ENCODE data around the gene RHBDF2. TPM values are rescaled to one million over a fixed set of nuclear protein-coding genes. Genes with fewer than 3 reads are reported as not detected.
"Not testable (repeated sequence)": the region's sequence is repeated elsewhere in the genome, so short reads cannot be mapped to it uniquely, and the experiment has no call there.

RHBDF2 gene
- total and polyA plus RNA-seq, 9 donors: 3.5 to 7.0 (median 5.4) TPM

GRCh38 chr17:76538281-76538931, 37.2 kb upstream of the RHBDF2 start:
- Histone ChIP-seq H3K4me3 (ENCODE audit: low read length) (peak overlapping the region; percentile 25), H3K4me1 (ENCODE audit: control insufficient read depth, insufficient read depth, low read length) (peaks cover 77% of the 10 kb centered on the region), H3K27me3 (ENCODE audit: control insufficient read depth, insufficient read depth, low read length) (peaks cover 28% of the 10 kb centered on the region), H3K27ac (ENCODE audit: low read length) (peak overlapping the region; percentile 20), H3K9me3 (replicated peaks; ENCODE audit: control insufficient read depth, low read depth, low read length) (no peaks in the 10 kb centered on the region), H3K36me3 (ENCODE audit: control insufficient read depth, insufficient read depth, low read length) (peaks cover 2% of the 10 kb centered on the region)
- WGBS (ENCODE audit: insufficient coverage): 19% methylated on average over 33 of the region's 37 CpGs
- DNase-seq: no peak

GRCh38 chr17:76537578-76538280, 36.5 kb upstream of the RHBDF2 start, which contains the start of gene CYGB:
CYGB (minus strand) TSS chr17:76537709; CDS start chr17:76537542, 167 bp downstream.
- H3K4me3 ChIP-seq (ENCODE audit: low read length): peak within 1 kb of the TSS; percentile 45
- H3K4me1 ChIP-seq (ENCODE audit: control insufficient read depth, insufficient read depth, low read length): peaks cover 75% of the 10 kb centered on the region
- WGBS (ENCODE audit: insufficient coverage): under 1% methylated on average over 64 of the region's 95 CpGs
- no peak for DNase-seq
- H3K9me3 ChIP-seq (replicated peaks; ENCODE audit: control insufficient read depth, low read depth, low read length): no peaks in the 10 kb centered on the region
- peaks cover 28% of the 10 kb centered on the region for H3K27me3 ChIP-seq (ENCODE audit: control insufficient read depth, insufficient read depth, low read length)
- peak within 1 kb of the TSS; percentile 20 for H3K27ac ChIP-seq (ENCODE audit: low read length)
- peaks cover 2% of the 10 kb centered on the region for H3K36me3 ChIP-seq (ENCODE audit: control insufficient read depth, insufficient read depth, low read length)

GRCh38 chr17:76537288-76537577, 36.0 kb upstream of the RHBDF2 start:
- DNase-seq: no peak
- Histone ChIP-seq H3K9me3 (replicated peaks; ENCODE audit: control insufficient read depth, low read depth, low read length) (no peaks in the 10 kb centered on the region), H3K4me3 (ENCODE audit: low read length) (peak overlapping the region; percentile 45), H3K36me3 (ENCODE audit: control insufficient read depth, insufficient read depth, low read length) (peaks cover 2% of the 10 kb centered on the region), H3K4me1 (ENCODE audit: control insufficient read depth, insufficient read depth, low read length) (peaks cover 75% of the 10 kb centered on the region), H3K27me3 (ENCODE audit: control insufficient read depth, insufficient read depth, low read length) (peaks cover 28% of the 10 kb centered on the region), H3K27ac (ENCODE audit: low read length) (no peak overlapping the region)
- under 1% methylated on average over 24 of the region's 26 CpGs for WGBS (ENCODE audit: insufficient coverage)

GRCh38 chr17:76536511-76537287, 35.5 kb upstream of the RHBDF2 start:
- no peak for DNase-seq
- Histone ChIP-seq H3K9me3 (replicated peaks; ENCODE audit: control insufficient read depth, low read depth, low read length) (no peaks in the 10 kb centered on the region), H3K36me3 (ENCODE audit: control insufficient read depth, insufficient read depth, low read length) (peaks cover 2% of the 10 kb centered on the region), H3K4me3 (ENCODE audit: low read length) (peak overlapping the region; percentile 45), H3K27me3 (ENCODE audit: control insufficient read depth, insufficient read depth, low read length) (peaks cover 28% of the 10 kb centered on the region), H3K27ac (ENCODE audit: low read length) (no peak overlapping the region), H3K4me1 (ENCODE audit: control insufficient read depth, insufficient read depth, low read length) (peaks cover 73% of the 10 kb centered on the region)
- WGBS (ENCODE audit: insufficient coverage): 22% methylated on average over 19 of the region's 25 CpGs

- DNase-seq: no peak
- Histone ChIP-seq H3K36me3 (ENCODE audit: control insufficient read depth, insufficient read depth, low read length) (peaks cover 2% of the 10 kb centered on the region), H3K4me3 (ENCODE audit: low read length) (peak overlapping the region; percentile 45), H3K4me1 (ENCODE audit: control insufficient read depth, insufficient read depth, low read length) (peaks cover 73% of the 10 kb centered on the region), H3K27me3 (ENCODE audit: control insufficient read depth, insufficient read depth, low read length) (peaks cover 28% of the 10 kb centered on the region), H3K9me3 (replicated peaks; ENCODE audit: control insufficient read depth, low read depth, low read length) (no peaks in the 10 kb centered on the region), H3K27ac (ENCODE audit: low read length) (no peak overlapping the region)
- WGBS (ENCODE audit: insufficient coverage): 77% methylated on average over 18 of the region's 19 CpGs
These were observed 34.7 kb upstream of the RHBDF2 start for GRCh38 chr17:76535788-76536510.

GRCh38 chr17:76534831-76535732, 33.9 kb upstream of the RHBDF2 start:
- no peaks in the 10 kb centered on the region for H3K9me3 ChIP-seq (replicated peaks; ENCODE audit: control insufficient read depth, low read depth, low read length)
- peaks cover 2% of the 10 kb centered on the region for H3K36me3 ChIP-seq (ENCODE audit: control insufficient read depth, insufficient read depth, low read length)
- H3K4me1 ChIP-seq (ENCODE audit: control insufficient read depth, insufficient read depth, low read length): peaks cover 74% of the 10 kb centered on the region
- H3K27ac ChIP-seq (ENCODE audit: low read length): no peak overlapping the region
- peaks cover 28% of the 10 kb centered on the region for H3K27me3 ChIP-seq (ENCODE audit: control insufficient read depth, insufficient read depth, low read length)
- no peak for DNase-seq
- WGBS (ENCODE audit: insufficient coverage): 65% methylated on average over 4 of the region's 7 CpGs
- H3K4me3 ChIP-seq (ENCODE audit: low read length): peak overlapping the region; percentile 15

GRCh38 chr17:76533640-76534359, 32.6 kb upstream of the RHBDF2 start:
- H3K4me1 ChIP-seq (ENCODE audit: control insufficient read depth, insufficient read depth, low read length): peaks cover 75% of the 10 kb centered on the region

GRCh38 chr17:76532072-76532651, 30.9 kb upstream of the RHBDF2 start:
- Histone ChIP-seq H3K4me1 (ENCODE audit: control insufficient read depth, insufficient read depth, low read length) (peaks cover 83% of the 10 kb centered on the region), H3K27me3 (ENCODE audit: control insufficient read depth, insufficient read depth, low read length) (peaks cover 13% of the 10 kb centered on the region), H3K36me3 (ENCODE audit: control insufficient read depth, insufficient read depth, low read length) (peaks cover 2% of the 10 kb centered on the region), H3K9me3 (replicated peaks; ENCODE audit: control insufficient read depth, low read depth, low read length) (no peaks in the 10 kb centered on the region), H3K4me3 (ENCODE audit: low read length) (no peak overlapping the region), H3K27ac (ENCODE audit: low read length) (no peak overlapping the region)
- 68% methylated on average over 5 of the region's 8 CpGs for WGBS (ENCODE audit: insufficient coverage)
- DNase-seq: no peak

More at GRCh38 chr17:76533640-76534359, 32.6 kb upstream of the RHBDF2 start:
- H3K4me3 ChIP-seq (ENCODE audit: low read length); H3K27ac ChIP-seq (ENCODE audit: low read length); H3K9me3 ChIP-seq (replicated peaks; ENCODE audit: control insufficient read depth, low read depth, low read length); DNase-seq; H3K36me3 ChIP-seq (ENCODE audit: control insufficient read depth, insufficient read depth, low read length): not testable (repeated sequence)
- H3K27me3 ChIP-seq (ENCODE audit: control insufficient read depth, insufficient read depth, low read length): peaks cover 22% of the 10 kb centered on the region
- 83% methylated on average over 1 of the region's 9 CpGs for WGBS (ENCODE audit: insufficient coverage)

Measured in muscle of leg (tissue), 11 donors.